Kidney epithelial cell (primary cell): ENCODE measurements around the gene KLHL29. TPM values are rescaled to one million over a fixed set of nuclear protein-coding genes. Genes with fewer than 3 reads are reported as not detected.

ENCODE experiments used
- DNase-seq: peaks from one replicate; pipeline ENCODE4 v3.0.0-alpha.2; 2010; ENCODE audit warnings: low read depth
- H3K27me3 ChIP-seq: 2 replicates; pipeline ENCODE4 v1.6.0; 2011; ENCODE audit warnings: low read length; ENCODE audit not compliant: control insufficient read depth, insufficient read depth
- H3K36me3 ChIP-seq: 2 replicates; pipeline ENCODE4 v1.5.1; 2011; ENCODE audit warnings: low read length; ENCODE audit not compliant: control insufficient read depth, insufficient read depth
- H3K4me3 ChIP-seq: 2 replicates; pipeline ENCODE4 v1.5.1; 2011; ENCODE audit warnings: low read depth, mild to moderate bottlenecking, control low read depth, low read length
- total RNA-seq: library from RNA; depleted of rRNA; stranded (reverse); fragments of >200 nt; gene quantifications from 2 replicates; pipeline ENCODE4 v1.2.3, GENCODE V29; 2015
- TF ChIP-seq, protein P1 (sequence below): IDR thresholded peaks from 2 replicates; pipeline ENCODE4 v1.5.1; 2011; ENCODE audit warnings: mild to moderate bottlenecking, moderate library complexity, low read length, control low read depth, inconsistent platforms; ENCODE audit not compliant: insufficient read depth, poor library complexity, severe bottlenecking

Gene KLHL29
- total RNA-seq, 1 donor from 2014 or later, result 12.4 TPM

DNA sequence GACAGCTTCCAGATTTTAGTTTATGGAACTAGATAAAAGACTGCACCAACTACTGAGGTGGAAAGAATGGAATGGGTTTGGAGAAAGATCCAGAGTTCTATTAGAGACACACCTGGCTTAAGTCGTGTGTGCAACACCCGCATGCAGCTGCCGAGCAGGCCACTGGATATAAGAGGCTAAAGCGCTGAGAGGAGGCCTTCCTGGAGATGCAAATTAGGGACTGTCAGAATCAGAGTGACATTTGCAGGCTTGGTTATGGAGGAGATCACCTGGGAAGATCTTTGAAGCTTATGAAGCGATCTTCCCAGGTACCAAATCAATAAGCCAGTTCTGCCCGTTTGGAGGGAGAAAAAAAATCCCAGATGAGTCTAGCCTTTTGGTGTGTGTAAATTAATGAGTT lies 30.4 kb upstream of the KLHL29 start:
- Histone ChIP-seq H3K36me3 (no peaks in the 10 kb centered on the region), H3K4me3 (no peak overlapping the region), H3K27me3 (peaks cover 2% of the 10 kb centered on the region)
- no peak for DNase-seq
- TF ChIP-seq, protein P1, sequence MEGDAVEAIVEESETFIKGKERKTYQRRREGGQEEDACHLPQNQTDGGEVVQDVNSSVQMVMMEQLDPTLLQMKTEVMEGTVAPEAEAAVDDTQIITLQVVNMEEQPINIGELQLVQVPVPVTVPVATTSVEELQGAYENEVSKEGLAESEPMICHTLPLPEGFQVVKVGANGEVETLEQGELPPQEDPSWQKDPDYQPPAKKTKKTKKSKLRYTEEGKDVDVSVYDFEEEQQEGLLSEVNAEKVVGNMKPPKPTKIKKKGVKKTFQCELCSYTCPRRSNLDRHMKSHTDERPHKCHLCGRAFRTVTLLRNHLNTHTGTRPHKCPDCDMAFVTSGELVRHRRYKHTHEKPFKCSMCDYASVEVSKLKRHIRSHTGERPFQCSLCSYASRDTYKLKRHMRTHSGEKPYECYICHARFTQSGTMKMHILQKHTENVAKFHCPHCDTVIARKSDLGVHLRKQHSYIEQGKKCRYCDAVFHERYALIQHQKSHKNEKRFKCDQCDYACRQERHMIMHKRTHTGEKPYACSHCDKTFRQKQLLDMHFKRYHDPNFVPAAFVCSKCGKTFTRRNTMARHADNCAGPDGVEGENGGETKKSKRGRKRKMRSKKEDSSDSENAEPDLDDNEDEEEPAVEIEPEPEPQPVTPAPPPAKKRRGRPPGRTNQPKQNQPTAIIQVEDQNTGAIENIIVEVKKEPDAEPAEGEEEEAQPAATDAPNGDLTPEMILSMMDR, result no peak

DNA sequence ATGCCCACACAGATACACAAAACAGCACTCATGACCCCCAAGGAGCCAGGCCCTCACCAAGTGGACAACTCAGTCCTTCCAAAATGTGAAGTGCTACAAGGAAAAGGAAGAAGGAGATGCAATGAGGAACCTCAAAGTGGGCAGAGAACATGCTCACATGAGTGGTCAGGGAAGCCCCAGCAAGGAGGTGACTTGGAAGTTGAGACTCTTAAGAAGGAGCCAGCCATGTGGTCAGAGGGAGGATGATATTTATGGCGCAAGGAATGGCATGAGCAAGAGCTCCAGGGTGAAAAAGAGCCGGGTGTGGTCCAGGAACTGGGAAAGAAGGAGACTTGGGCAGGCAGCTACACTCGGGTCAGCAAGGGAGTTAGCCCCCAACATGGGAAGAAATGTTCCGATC lies 30.0 kb upstream of the KLHL29 start:
- H3K4me3 ChIP-seq, result no peak overlapping the region
- no peaks in the 10 kb centered on the region for H3K36me3 ChIP-seq
- no peak for DNase-seq
- TF ChIP-seq, protein P1, result no peak
- peaks cover 2% of the 10 kb centered on the region for H3K27me3 ChIP-seq

DNA sequence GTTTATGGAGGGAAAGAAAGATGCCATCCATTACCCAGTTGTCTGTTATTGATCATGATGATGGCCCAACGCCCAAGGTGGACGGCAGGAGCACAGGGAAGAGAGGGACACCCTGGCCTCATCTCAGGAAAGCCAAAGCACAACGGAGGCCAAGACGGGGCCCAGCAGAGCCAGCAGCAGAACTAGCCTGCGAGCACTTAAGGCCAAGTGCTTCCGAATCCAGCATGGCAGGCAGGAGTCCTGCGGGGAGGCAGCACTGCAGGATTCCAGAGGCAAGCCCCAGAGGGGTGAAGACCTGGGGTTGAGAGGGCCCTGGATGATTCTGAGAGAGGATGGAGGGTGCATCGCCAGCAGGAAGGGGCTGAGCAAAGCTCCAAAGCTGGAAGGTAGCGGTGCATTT lies 28.3 kb upstream of the KLHL29 start:
- H3K36me3 ChIP-seq, result no peaks in the 10 kb centered on the region
- TF ChIP-seq, protein P1, result no peak
- H3K27me3 ChIP-seq, result peaks cover 2% of the 10 kb centered on the region
- H3K4me3 ChIP-seq, result no peak overlapping the region
- DNase-seq, result no peak

DNA sequence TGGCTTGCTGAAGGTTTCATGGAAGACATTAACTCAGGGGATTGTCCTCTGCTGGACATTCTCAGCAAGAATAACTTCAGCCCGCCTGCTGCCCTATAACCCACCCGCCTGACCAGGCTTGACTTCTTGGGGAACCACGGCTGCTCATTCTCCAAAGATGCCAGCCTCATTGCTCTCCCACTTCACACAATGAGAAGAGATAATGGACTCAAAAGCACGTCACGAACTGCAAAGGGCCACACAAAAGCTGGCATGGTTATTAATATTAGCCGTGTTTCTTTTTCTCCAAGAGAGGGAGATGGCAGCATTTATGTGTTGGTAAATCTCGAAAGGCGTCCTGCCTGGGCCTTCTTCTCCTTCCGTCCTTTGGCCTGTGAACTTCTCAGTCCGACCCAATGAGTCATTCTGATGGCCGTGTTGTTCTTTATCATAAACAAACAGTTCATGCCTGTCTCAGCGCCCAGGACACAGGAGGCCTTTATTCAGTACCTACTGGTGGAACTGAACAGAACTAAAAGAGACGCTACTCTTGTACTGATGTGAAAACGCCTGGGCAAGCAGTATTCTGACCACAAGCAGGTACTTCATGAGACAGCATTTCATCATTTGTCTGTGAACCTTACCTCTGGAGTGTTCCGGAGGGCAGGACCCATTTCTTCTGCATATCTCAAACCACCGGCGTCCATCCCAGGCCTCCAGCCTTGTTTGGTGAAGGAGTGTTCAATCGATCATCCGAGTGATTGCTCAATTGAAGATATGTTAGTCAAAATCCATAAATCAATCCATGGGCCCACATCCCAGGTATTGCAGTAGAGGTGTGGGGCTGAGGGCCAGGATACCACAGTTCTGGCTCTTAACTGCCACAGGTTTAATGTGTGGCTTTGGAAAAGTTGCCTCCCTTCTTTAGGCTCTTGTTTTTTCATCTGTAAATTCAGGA lies 25.1 kb upstream of the KLHL29 start:
- H3K27me3 ChIP-seq, result no peaks in the 10 kb centered on the region
- no peak for DNase-seq
- no peaks in the 10 kb centered on the region for H3K36me3 ChIP-seq
- TF ChIP-seq, protein P1, result no peak
- H3K4me3 ChIP-seq, result no peak overlapping the region

DNA sequence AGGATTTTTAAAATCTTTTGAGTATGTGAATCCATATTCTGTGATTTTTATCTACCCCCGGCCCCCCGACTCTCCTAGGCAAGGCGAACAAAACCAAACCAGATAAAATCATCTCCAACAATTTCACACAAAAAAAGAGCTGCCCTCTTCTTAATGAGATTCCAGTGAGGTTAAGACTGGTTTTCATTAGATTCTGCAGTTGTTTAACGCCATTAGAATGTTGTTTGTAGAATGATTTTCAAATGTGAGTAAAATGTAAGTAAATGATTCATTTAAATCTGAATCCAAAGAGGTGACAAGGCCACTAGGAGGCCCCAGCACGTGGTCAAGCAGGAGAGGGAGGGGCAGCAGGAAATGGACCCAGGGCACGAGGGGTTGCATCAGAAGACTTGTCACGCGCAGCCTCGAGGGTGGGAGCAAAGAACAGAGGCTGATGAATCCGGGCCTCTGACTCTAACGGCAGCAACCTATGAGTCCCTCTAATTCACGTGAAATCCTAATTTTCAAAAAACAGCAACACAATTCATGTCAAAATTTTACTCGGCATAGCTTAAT lies 24.3 kb upstream of the KLHL29 start:
- no peak for DNase-seq
- Histone ChIP-seq H3K4me3 (no peak overlapping the region), H3K27me3 (no peaks in the 10 kb centered on the region), H3K36me3 (no peaks in the 10 kb centered on the region)
- TF ChIP-seq, protein P1, result peak; percentile 23

DNA sequence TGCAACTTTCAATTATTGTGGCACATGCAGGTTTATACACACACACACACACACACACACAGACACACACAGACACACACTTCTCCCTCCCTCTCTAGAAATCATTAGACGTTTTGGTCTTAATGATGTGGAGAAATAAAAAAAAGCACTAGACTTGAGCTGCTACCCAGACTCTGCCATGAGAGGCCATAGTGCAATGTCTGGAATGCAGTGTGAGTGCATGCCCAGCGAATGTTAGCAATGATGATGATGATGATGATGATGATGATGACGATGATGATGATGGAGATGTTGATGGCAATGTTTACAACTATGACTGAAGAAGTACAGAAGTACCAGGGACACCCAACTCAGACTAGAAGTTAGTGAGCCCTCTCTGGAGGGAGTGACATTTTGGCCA lies 23.8 kb upstream of the KLHL29 start:
- TF ChIP-seq, protein P1, result no peak
- Histone ChIP-seq H3K27me3 (no peaks in the 10 kb centered on the region), H3K4me3 (no peak overlapping the region), H3K36me3 (no peaks in the 10 kb centered on the region)
- no peak for DNase-seq
